NAMALWA (cell line): Measurements from ENCODE around the gene NHLH2.

Source experiments
- DNase-seq: peaks from one replicate; pipeline ENCODE4 v3.0.0-alpha.2; 2015; ENCODE audit warnings: low spot score

NHLH2 gene

DNA sequence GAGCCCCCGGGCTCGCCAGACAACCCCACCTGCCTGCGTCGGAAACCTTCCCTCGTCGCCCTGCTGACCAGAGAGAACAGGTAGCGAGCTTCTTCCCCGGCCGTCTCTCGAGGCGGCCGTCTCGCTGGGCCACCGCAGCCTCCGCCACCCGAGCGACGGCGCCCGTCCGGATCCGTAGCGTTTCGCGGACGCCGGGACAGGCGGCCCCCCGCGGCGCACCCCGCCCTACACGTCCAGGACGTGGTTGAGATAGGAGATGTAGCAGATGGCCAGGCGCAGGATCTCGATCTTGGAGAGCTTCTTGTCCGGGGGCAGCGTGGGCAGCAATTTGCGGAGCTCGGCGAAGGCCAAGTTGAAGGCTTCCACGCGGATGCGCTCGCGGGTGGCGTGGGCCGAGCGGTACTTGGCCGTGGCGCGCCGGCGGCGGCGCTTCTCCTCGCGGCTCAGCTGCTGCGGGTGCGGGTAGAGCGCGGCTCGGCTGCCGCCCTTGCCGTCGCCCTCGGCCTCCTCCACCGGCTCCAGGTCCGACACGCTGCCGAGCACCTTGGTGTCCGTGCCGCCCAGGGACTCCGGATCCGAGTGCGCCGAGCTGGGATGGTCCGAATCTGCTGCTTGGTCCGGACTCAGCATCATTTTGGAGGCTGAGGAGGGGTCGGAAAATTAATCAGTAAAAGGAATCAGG, 3.0 kb downstream of the NHLH2 start:
- DNase-seq, result no peak

GRCh38 chr1:115837341-115837739, 3.6 kb downstream of the NHLH2 start:
- no peak for DNase-seq

- no peak for DNase-seq
Observed at GRCh38 chr1:115833856-115834255, 7.1 kb downstream of the NHLH2 start.

DNA sequence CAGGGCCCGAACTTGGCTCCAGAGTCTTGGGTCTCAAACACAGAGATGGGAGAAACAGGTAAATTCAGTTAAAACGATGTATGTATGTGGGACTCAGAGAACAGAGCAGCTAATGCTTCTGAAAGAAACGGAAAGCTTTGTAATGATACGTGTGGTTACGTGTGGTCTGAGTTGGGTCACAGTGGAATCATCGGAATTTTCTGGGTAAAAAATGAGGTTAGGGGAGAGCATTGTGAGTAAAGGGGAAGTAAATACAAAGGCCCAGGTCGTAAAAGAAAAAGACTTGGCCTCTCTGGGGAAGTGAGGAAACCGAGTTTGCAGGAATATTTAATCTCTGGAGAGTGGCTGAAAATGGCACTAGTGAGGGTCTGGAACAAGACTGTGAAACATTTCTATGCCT, 8.3 kb downstream of the NHLH2 start:
- DNase-seq, result no peak

DNA sequence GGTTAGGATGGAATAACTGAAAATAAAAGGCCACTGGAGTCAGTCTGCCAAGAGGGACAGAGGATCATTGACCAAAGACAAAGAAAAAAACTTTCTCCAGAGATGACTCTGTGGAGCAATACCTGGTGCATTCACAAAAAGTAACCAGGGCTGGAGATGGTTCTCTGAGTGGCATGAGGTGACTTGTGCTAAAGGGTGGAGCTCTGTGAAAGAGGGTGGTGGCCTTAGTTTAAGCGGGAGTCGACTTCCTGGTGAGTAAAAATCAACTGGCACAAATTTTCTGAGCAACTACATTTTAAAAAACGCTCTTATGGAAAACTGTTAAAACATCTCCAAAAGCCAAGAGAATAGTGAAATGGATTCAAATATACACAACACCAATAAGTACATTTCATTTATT, 10.0 kb downstream of the NHLH2 start:
- DNase-seq, result no peak

DNA sequence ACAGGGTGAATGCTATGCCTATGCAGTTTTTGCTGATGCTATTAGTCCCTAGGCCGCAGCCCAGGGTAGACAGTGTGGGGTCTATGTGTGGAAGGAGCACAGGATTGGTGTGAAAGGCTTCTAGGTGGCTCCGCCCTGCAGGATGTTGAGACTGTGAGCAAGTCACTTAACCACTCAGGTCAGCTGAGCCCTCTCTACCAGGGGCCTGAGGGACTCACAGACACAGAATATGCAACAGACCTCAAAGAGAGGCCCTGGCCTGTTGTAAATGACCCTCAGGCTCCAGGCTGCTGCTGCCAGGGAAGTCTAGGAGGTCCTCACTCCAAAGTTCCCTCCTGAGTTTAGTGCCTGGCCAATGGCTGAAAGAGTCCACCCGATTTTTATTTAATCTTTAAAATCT, 11.0 kb downstream of the NHLH2 start:
- DNase-seq, result no peak

- no peak for DNase-seq
Observed at GRCh38 chr1:115829023-115829674, 11.8 kb downstream of the NHLH2 start.

- no peak for DNase-seq
Observed at GRCh38 chr1:115828101-115829022, 12.6 kb downstream of the NHLH2 start.

DNA sequence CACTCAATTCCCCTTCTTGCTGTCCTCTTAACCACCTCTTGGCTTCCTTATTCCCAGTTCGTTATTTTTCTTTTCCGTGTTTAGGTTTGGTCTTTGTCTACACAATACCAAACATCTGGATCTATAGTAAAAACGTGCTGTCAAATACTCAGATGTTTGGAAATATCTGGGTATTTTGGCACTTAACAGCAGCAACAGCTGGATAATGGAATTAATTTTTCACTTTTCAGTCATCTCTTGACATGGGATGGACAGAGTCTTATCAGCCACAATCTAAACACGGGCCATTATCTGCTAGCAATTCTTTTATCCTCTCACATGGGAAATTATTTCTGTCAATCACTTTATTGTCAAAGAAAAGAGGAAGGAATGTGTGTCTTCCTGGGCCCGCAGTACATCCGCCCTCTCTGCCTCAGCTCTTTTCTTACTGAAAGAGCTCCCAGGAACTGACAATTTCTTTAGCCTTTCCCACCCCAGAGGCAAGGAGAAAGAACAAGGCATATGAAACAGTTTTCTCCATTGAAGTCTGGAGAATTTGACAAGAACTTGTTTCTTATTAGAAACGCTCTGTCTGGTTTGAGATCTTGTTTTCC, 13.4 kb downstream of the NHLH2 start:
- DNase-seq, result no peak

GRCh38 chr1:115826628-115827027, 14.3 kb downstream of the NHLH2 start:
- no peak for DNase-seq

DNA sequence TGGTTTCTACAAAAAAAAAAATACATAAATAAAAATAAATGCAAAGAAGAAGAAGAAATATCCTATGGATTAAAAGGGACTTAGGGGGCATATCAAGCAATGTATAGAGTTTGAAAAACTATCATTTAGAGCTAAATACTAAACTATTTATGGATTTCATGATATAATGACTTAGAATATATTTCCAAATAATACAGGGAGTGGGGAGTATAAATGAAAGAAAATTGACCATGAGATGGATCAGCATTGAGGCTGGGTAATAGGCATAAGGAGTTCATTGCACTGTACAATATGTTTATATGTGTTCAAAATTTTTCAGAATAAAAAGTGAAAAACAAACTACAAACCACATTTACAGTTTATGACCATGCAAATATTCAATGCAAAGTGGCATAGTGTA, 18.8 kb downstream of the NHLH2 start:
- no peak for DNase-seq

DNA sequence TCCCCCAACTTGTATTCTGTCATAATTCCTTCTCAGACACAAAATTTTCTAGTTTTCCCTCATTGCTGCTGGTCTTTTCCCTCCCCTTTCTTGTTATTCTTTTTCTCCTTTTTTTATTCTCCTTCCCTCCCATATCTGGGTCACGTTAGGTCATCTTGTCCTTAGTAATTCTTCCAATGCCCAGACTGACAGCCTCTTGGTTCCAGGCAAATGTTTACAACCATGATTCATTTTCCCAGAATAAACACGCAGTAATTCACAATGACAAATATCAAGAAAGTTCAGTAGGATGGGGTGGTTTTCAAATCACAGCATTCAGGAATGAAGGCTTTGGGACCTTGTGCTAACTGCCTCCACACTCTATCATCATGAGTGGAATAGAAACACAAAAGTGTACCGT, 25.2 kb downstream of the NHLH2 start:
- DNase-seq, result no peak

DNA sequence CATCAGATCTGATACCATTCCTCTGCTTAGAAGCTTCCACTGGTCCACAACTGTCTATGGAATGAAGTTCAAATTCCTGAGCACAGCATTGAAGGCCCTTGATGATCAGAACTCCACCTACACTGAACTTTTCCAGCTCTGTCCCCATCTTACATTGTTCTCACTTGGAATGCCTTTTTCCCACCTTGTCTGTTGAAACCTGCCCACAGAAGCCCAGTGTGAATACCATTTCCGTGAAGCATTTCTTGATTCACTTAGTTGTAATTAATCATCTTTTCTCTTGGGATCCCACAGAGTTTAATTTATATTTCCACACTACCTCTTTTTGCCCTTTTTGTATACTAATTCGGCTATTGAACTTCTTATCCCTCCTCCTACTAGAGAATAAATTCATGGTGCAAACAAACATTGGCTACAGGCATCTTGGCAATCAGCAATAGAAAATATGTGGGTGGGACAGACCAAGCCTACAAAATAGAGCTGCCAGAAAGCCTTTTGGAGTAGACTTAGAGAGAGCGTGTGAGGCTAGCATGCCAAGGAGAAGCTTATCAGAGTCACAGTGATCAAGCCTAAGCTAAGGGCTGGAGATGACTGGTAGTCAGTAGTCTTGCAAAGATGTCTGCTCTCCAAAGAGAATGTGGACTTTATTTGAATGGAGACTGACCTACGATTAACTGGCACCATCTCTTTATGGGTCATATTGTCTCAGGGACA, 26.1 kb downstream of the NHLH2 start:
- DNase-seq, result no peak

- no peak for DNase-seq
Observed at GRCh38 chr1:115813727-115814126, 27.2 kb downstream of the NHLH2 start.

GRCh38 chr1:115811140-115811828, 29.6 kb downstream of the NHLH2 start:
- DNase-seq, result no peak

GRCh38 chr1:115810609-115811008, 30.3 kb downstream of the NHLH2 start:
- no peak for DNase-seq

- DNase-seq, result no peak
Observed at GRCh38 chr1:115809847-115810246, 31.1 kb downstream of the NHLH2 start.

DNA sequence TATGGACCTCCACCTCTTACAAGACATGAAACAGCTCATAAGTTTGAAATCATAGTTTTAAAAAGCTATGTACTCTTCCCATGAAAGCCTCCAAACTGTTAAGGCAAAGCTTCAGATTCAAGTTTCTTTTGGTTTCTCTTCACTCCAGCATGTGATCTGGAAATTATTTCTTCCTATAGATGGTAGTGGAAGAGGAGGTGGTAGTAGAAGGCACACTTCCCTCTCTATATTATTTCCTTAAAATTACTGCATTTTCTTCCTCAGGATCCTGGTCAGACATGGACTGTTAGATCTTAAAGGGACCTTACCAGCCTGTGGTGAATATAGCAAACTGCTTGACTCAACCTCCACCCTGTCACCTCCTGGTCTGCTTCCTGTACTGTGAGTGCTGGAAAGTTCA, 31.9 kb downstream of the NHLH2 start:
- DNase-seq, result no peak

GRCh38 chr1:115807723-115808122, 33.2 kb downstream of the NHLH2 start:
- peak; percentile 63 for DNase-seq

GRCh38 chr1:115805597-115805996, 35.3 kb downstream of the NHLH2 start:
- no peak for DNase-seq

- no peak for DNase-seq
Observed at GRCh38 chr1:115802416-115802815, 38.5 kb downstream of the NHLH2 start.
